ENCODE measurements around the gene CBX1. TPM values are rescaled to one million over a fixed set of nuclear protein-coding genes. Genes with fewer than 3 reads are reported as not detected.

Gene CBX1
- total and polyA plus RNA-seq, 2 of the 4 experiments (the other 2 are of a cell fraction): 35.0 to 54.9 TPM

- Histone ChIP-seq H2BK20ac (ENCODE audit: low read depth, low read length) (no peak overlapping the region), H3K56ac (ENCODE audit: extremely low read depth, insufficient read depth, low read length) (no peak overlapping the region), H4K8ac (ENCODE audit: low read depth in 2 of 2, low read length in 2 of 2) (no peak overlapping the region), H3K4me1 (ENCODE audit: control insufficient read depth, insufficient read depth, low read length) (peaks cover 2% of the 10 kb centered on the region), H3K23ac (ENCODE audit: low read depth, low read length) (no peak overlapping the region), H3K4me2 (ENCODE audit: low read depth, low read length) (no peak overlapping the region), H3K18ac (ENCODE audit: low read depth, low read length) (no peak overlapping the region), H4K20me1 (ENCODE audit: insufficient read depth, low read length) (peaks cover 4% of the 10 kb centered on the region; the same call in 1 of the 2 replicates), H2AK5ac (ENCODE audit: low read depth, low read length) (no peak overlapping the region), H3K9ac (ENCODE audit: low read depth, low read length) (no peak overlapping the region), H3K9me1 (ENCODE audit: insufficient read depth, low read length) (no peaks in the 10 kb centered on the region), H3K14ac (replicated peaks; ENCODE audit: low read depth, low read length) (no peak overlapping the region), H4K91ac (ENCODE audit: insufficient read depth, low read depth, low read length) (no peak overlapping the region), H3K27ac (ENCODE audit: insufficient read depth, low read length) (no peak overlapping the region), H3K4ac (ENCODE audit: low read depth, low read length) (no peak overlapping the region), H3K27me3 (ENCODE audit: control insufficient read depth, insufficient read depth, low read length) (no peaks in the 10 kb centered on the region), H3K4me3 (ENCODE audit: insufficient read depth, low read depth, low read length) (no peak overlapping the region), H4K5ac (ENCODE audit: low read depth, low read length) (no peak overlapping the region), H2AK9ac (replicated peaks; ENCODE audit: low read depth, low read length, poor library complexity) (no peak overlapping the region), H2BK120ac (ENCODE audit: low read depth, low read length) (no peak overlapping the region), H2BK5ac (ENCODE audit: low read depth, low read length, poor library complexity, severe bottlenecking) (no peak overlapping the region), H2BK15ac (ENCODE audit: low read depth, low read length) (no peak overlapping the region), H2AFZ (replicated peaks; ENCODE audit: low read length, poor library complexity) (no peak overlapping the region), H3K36me3 (ENCODE audit: control insufficient read depth, insufficient read depth, low read length) (peaks cover 36% of the 10 kb centered on the region), H3K79me1 (ENCODE audit: low read depth in 1 of 2, low read length in 2 of 2) (peaks cover 30 to 39% of the 10 kb centered on the region in 2 experiments), H3K9me3 (ENCODE audit: control insufficient read depth, insufficient read depth, low read length) (no peaks in the 10 kb centered on the region)
- POLR2A ChIA-PET (ENCODE audit: unreplicated experiment): interaction anchor here (0.7 kb wide), 1 partner anchor 47 kb away, joined by 7 read pairs; no protein-coding TSS in a partner anchor
- peak; percentile 91 for TF ChIP-seq RAD21 (IDR thresholded peaks at IDR 0.05; ENCODE audit: low read length)
- no peak for TF ChIP-seq ELK1 (IDR thresholded peaks at IDR 0.05; ENCODE audit: borderline replicate concordance, low read depth, low read length)
- TF ChIP-seq SMC3 (IDR thresholded peaks at IDR 0.05; ENCODE audit: low read depth, low read length): peak; percentile 97
- TF ChIP-seq, protein P1, sequence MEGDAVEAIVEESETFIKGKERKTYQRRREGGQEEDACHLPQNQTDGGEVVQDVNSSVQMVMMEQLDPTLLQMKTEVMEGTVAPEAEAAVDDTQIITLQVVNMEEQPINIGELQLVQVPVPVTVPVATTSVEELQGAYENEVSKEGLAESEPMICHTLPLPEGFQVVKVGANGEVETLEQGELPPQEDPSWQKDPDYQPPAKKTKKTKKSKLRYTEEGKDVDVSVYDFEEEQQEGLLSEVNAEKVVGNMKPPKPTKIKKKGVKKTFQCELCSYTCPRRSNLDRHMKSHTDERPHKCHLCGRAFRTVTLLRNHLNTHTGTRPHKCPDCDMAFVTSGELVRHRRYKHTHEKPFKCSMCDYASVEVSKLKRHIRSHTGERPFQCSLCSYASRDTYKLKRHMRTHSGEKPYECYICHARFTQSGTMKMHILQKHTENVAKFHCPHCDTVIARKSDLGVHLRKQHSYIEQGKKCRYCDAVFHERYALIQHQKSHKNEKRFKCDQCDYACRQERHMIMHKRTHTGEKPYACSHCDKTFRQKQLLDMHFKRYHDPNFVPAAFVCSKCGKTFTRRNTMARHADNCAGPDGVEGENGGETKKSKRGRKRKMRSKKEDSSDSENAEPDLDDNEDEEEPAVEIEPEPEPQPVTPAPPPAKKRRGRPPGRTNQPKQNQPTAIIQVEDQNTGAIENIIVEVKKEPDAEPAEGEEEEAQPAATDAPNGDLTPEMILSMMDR (conservative IDR thresholded peaks at IDR 0.05; ENCODE audit: low read depth, low read length): peak; percentile 93
- 0 out of 2 replicates have a peak, but pooled peaks have one; percentile 36 for TF ChIP-seq MAFK (IDR thresholded peaks at IDR 0.05; ENCODE audit: low read depth, low read length)
- in situ Hi-C loops (cut with MboI; ENCODE audit: low sequenced_read_pairs) (no loop called here), intact Hi-C loops (cut with micrococcal nuclease) (loop anchor here (1.0 to 2.0 kb wide), 3 partner anchors 37 to 56 kb away; partner anchors contain the start of gene COPZ2), dilution Hi-C loops (cut with HindIII; ENCODE audit: low sequenced_read_pairs, unreplicated experiment) (no loop called here)
- no TSS peak for BruUV-seq (replicated peaks)
- peak; percentile 95 for ATAC-seq (ENCODE audit: low read depth)
- WGBS, 2 experiments (ENCODE audit: extremely low coverage in 2 of 2, insufficient read length in 1 of 2): 60% methylated on average over 2 of the region's 7 CpGs; no CpG with 5 or more reads in 1 of the 2 experiments
- peak; percentile 82 for DNase-seq
- CTCF ChIA-PET: interaction anchor here (1.4 to 1.6 kb wide), 2 partner anchors 47 to 49 kb away, joined by 6 to 9 read pairs; no protein-coding TSS in a partner anchor
Measured at GRCh38 chr17:48074322-48075081, 26.8 kb downstream of the CBX1 start.
